Measurements from ENCODE around the gene HOXD12. TPM values are rescaled to one million over a fixed set of nuclear protein-coding genes. Genes with fewer than 3 reads are reported as not detected.

Gene HOXD12
- total RNA-seq, 6 experiments from 2014 or later: not detected

- no peaks in the 10 kb centered on the region for H3K9me3 ChIP-seq
- peaks cover 27 to 37% of the 10 kb centered on the region in 2 donors for H3K27me3 ChIP-seq
- H3K27ac ChIP-seq: no peak overlapping the region
- peaks cover 0 to 9% (median 2%) of the 10 kb centered on the region in 4 donors for H3K4me1 ChIP-seq
- TF ChIP-seq POLR2A (IDR thresholded peaks at IDR 0.05): no peak
- peak; percentile 76 to 94 (median 94) for TF ChIP-seq CTCF (IDR thresholded peaks at IDR 0.05)
- peak overlapping the region; percentile 37 to 51 (median 51) for H3K4me3 ChIP-seq
- peak; percentile 91 to 97 (median 92) for ATAC-seq
- 67% methylated on average over 3 of the region's 48 CpGs for WGBS (ENCODE audit: insufficient coverage, low coverage, low lambda C conversion rate, missing lambda C conversion rate)
- DNase-seq: peak; percentile 64 to 72 (median 71)
- intact Hi-C loops (cut with DNase I): loop anchor here (5.0 to 10.0 kb wide), 5 partner anchors 314 to 494 kb away; no protein-coding TSS in a partner anchor
- no peaks in the 10 kb centered on the region for H3K36me3 ChIP-seq
Measured at GRCh38 chr2:176140513-176141317, 41.1 kb downstream of the HOXD12 start.

GRCh38 chr2:176142281-176142680, 42.7 kb downstream of the HOXD12 start:
- no peaks in the 10 kb centered on the region for H3K36me3 ChIP-seq
- DNase-seq (no peak), ATAC-seq (no peak)
- H3K9me3 ChIP-seq: no peaks in the 10 kb centered on the region
- intact Hi-C loops (cut with DNase I): loop anchor here (5.0 to 10.0 kb wide), 5 partner anchors 313 to 493 kb away; no protein-coding TSS in a partner anchor
- no peak overlapping the region for H3K27ac ChIP-seq
- 80% methylated on average over 2 of the region's 2 CpGs for WGBS (ENCODE audit: insufficient coverage, low coverage, low lambda C conversion rate, missing lambda C conversion rate)
- H3K4me1 ChIP-seq: peaks cover 0 to 9% (median 2%) of the 10 kb centered on the region in 4 donors
- TF ChIP-seq CTCF (IDR thresholded peaks at IDR 0.05): no peak
- no peak for TF ChIP-seq POLR2A (IDR thresholded peaks at IDR 0.05)
- peaks cover 16 to 30% of the 10 kb centered on the region in 2 donors for H3K27me3 ChIP-seq
- H3K4me3 ChIP-seq: no peak overlapping the region

- ATAC-seq (no peak), DNase-seq (no peak)
- Histone ChIP-seq H3K27ac (no peak overlapping the region), H3K4me1 (peaks cover 0 to 6% (median under 1%) of the 10 kb centered on the region in 4 donors), H3K4me3 (no peak overlapping the region), H3K27me3 (peaks cover 0 to 36% of the 10 kb centered on the region in 2 donors), H3K36me3 (no peaks in the 10 kb centered on the region), H3K9me3 (no peaks in the 10 kb centered on the region)
- TF ChIP-seq POLR2A (IDR thresholded peaks at IDR 0.05) (no peak), CTCF (IDR thresholded peaks at IDR 0.05) (no peak)
- intact Hi-C loops (cut with DNase I): loop anchor here (10.0 kb wide), 3 partner anchors 309 to 489 kb away; no protein-coding TSS in a partner anchor
- WGBS (ENCODE audit: insufficient coverage, low coverage, low lambda C conversion rate, missing lambda C conversion rate): 46% methylated on average over 4 of the region's 4 CpGs
Measured at GRCh38 chr2:176145085-176145969, 45.7 kb downstream of the HOXD12 start.

- Histone ChIP-seq H3K9me3 (no peaks in the 10 kb centered on the region), H3K27ac (no peak overlapping the region), H3K27me3 (peaks cover 0 to 44% of the 10 kb centered on the region in 2 donors), H3K4me3 (no peak overlapping the region), H3K36me3 (no peaks in the 10 kb centered on the region), H3K4me1 (no peaks in the 10 kb centered on the region)
- ATAC-seq: no peak
- 24% methylated on average over 6 of the region's 6 CpGs for WGBS (ENCODE audit: insufficient coverage, low coverage, low lambda C conversion rate, missing lambda C conversion rate)
- no peak for TF ChIP-seq POLR2A (IDR thresholded peaks at IDR 0.05)
- TF ChIP-seq CTCF (IDR thresholded peaks at IDR 0.05): no peak
- no peak for DNase-seq
- intact Hi-C loops (cut with DNase I): loop anchor here (10.0 kb wide), 3 partner anchors 309 to 489 kb away; no protein-coding TSS in a partner anchor
Measured at GRCh38 chr2:176146101-176146500, 46.5 kb downstream of the HOXD12 start.
